K562 (cell line): ENCODE data around the gene CLASP2. TPM values are rescaled to one million over a fixed set of nuclear protein-coding genes. Genes with fewer than 3 reads are reported as not detected.

Experiments used
- ARID1B ChIP-seq: fragments of 450-650 bp; IDR thresholded peaks from 2 replicates; pipeline ENCODE4 v1.6.1; 2016; ENCODE audit warnings: antibody characterized with exemption, mild to moderate bottlenecking, inconsistent platforms
- ASH1L ChIP-seq: fragments of 450-650 bp; IDR thresholded peaks from 2 replicates; pipeline ENCODE4 v1.6.1; 2018; ENCODE audit warnings: borderline replicate concordance, mild to moderate bottlenecking, low read depth; ENCODE audit not compliant: partially characterized antibody
- CXXC5 ChIP-seq: fragments of 250-450 bp; sonication (Bioruptor Pico); IDR thresholded peaks from 2 replicates; pipeline ENCODE4 v1.8.0; 2022; ENCODE audit warnings: inconsistent platforms, mild to moderate bottlenecking, moderate library complexity
- DMBX1 ChIP-seq: fragments of 250-450 bp; sonication (Bioruptor Pico); IDR thresholded peaks from 2 replicates; pipeline ENCODE4 v1.8.0; 2022; ENCODE audit warnings: inconsistent platforms, mild to moderate bottlenecking, moderate library complexity, borderline replicate concordance
- E2F6 ChIP-seq, 2 experiments: IDR thresholded peaks; 2 replicates each; pipeline ENCODE4 v1.6.1; 2011; ENCODE audit warnings: borderline replicate concordance in 1 of 2, control low read depth in 1 of 2, low read depth in 1 of 2, low read length in 1 of 2, mild to moderate bottlenecking in 1 of 2, mixed read lengths in 1 of 2, moderate library complexity in 1 of 2; ENCODE audit not compliant: insufficient read depth in 1 of 2, insufficient read length in 1 of 2, poor library complexity in 1 of 2, severe bottlenecking in 1 of 2; ENCODE audit errors: extremely low read depth in 1 of 2
- JUND ChIP-seq, 2 experiments: IDR thresholded peaks; 2 replicates in 1 of 2; 3 replicates in 1 of 2; pipeline ENCODE4 v1.6.1; 2011; ENCODE audit warnings: borderline replicate concordance in 2 of 2, low read depth in 2 of 2, low read length in 2 of 2, improper control_type of control experiment in 1 of 2, missing biosample characterization in 1 of 2, missing genetic modification characterization in 1 of 2, missing genetic modification reagents in 1 of 2
- KAT7 ChIP-seq: sonication (generic); formaldehyde crosslinking; IDR thresholded peaks from 2 replicates; pipeline ENCODE4 v1.8.0; 2022; ENCODE audit warnings: missing genetic modification reagents, mild to moderate bottlenecking, borderline replicate concordance
- KDM5B ChIP-seq: fragments of 200-600 bp; sonication (generic); IDR thresholded peaks from 2 replicates; pipeline ENCODE4 v1.6.1; 2012; ENCODE audit warnings: low read depth, mild to moderate bottlenecking, moderate library complexity, low read length, control low read depth, inconsistent platforms; ENCODE audit not compliant: insufficient replicate concordance
- KHSRP ChIP-seq: fragments of 450-650 bp; IDR thresholded peaks from 2 replicates; pipeline ENCODE4 v1.6.1; 2017
- MAX ChIP-seq: sonication (generic); formaldehyde crosslinking; IDR thresholded peaks from 2 replicates; pipeline ENCODE4 v1.9.0; 2022; ENCODE audit warnings: mild to moderate bottlenecking, missing genetic modification reagents
- NFE2 ChIP-seq: IDR thresholded peaks from 2 replicates; pipeline ENCODE4 v1.6.1; 2014; ENCODE audit warnings: antibody characterized with exemption, low read depth
- NRF1 ChIP-seq, 2 experiments: fragments of 450-650 bp; IDR thresholded peaks in 1 of 2; conservative IDR thresholded peaks in 1 of 2; 2 replicates each; pipeline ENCODE4 v1.6.1; 2014; ENCODE audit warnings: mild to moderate bottlenecking in 2 of 2
- POLR2H ChIP-seq: IDR thresholded peaks from 2 replicates; pipeline ENCODE4 v1.6.1; 2016; ENCODE audit warnings: missing genetic modification characterization, low read depth, mild to moderate bottlenecking, control low read depth, missing compliant biosample characterization, moderate library complexity
- POU5F1 ChIP-seq: fragments of 150-350 bp; IDR thresholded peaks from 2 replicates; pipeline ENCODE4 v1.6.1; 2014; ENCODE audit warnings: borderline replicate concordance, low read length, low read depth, mild to moderate bottlenecking; ENCODE audit not compliant: partially characterized antibody
- RBM17 ChIP-seq: fragments of 200-400 bp; formaldehyde crosslinking; IDR thresholded peaks from 2 replicates; pipeline ENCODE4 v1.6.1; 2017; ENCODE audit warnings: low read depth, mild to moderate bottlenecking, low read length, borderline replicate concordance
- RHOXF2B ChIP-seq: fragments of 250-450 bp; sonication (Bioruptor Pico); conservative IDR thresholded peaks from 2 replicates; pipeline ENCODE4 v1.5.1; 2021
- SMARCE1 ChIP-seq: fragments of 450-650 bp; IDR thresholded peaks from 2 replicates; pipeline ENCODE4 v1.7.1; 2016; ENCODE audit warnings: mild to moderate bottlenecking
- SNIP1 ChIP-seq: fragments of 450-650 bp; IDR thresholded peaks from 2 replicates; pipeline ENCODE4 v1.7.1; 2017; ENCODE audit warnings: low read depth, mild to moderate bottlenecking
- XRCC5 ChIP-seq: fragments of 200-400 bp; formaldehyde crosslinking; IDR thresholded peaks from 2 replicates; pipeline ENCODE4 v1.6.1; 2017; ENCODE audit warnings: low read depth, mild to moderate bottlenecking, low read length
- ZBTB12 ChIP-seq: fragments of 250-450 bp; sonication (Bioruptor Pico); IDR thresholded peaks from 2 replicates; pipeline ENCODE4 v1.4.0; 2020
- ZNF311 ChIP-seq: fragments of 250-450 bp; sonication (Bioruptor Pico); IDR thresholded peaks from 2 replicates; pipeline ENCODE4 v1.4.0; 2020; ENCODE audit warnings: mild to moderate bottlenecking, moderate library complexity
- ZNF436 ChIP-seq: fragments of 250-450, 450-650 bp; sonication (Bioruptor Pico); formaldehyde crosslinking; IDR thresholded peaks from 2 replicates; pipeline ENCODE4 v1.7.0; 2020; ENCODE audit warnings: mild to moderate bottlenecking
- ZNF695 ChIP-seq: fragments of 450-650 bp; formaldehyde crosslinking; IDR thresholded peaks from 2 replicates; pipeline ENCODE4 v1.4.0; 2020; ENCODE audit warnings: mild to moderate bottlenecking, moderate library complexity
- ZNF766 ChIP-seq: fragments of 200-800 bp; sonication (Bioruptor generic); conservative IDR thresholded peaks from 2 replicates; pipeline ENCODE4 v1.6.1; 2016; ENCODE audit warnings: missing genetic modification characterization, missing compliant biosample characterization
- polyA plus RNA-seq, 8 experiments: library from polyadenylated mRNA; depleted of rRNA in 4 of 8; stranded (reverse) in 5 of 8; unstranded in 3 of 8; fragments of >200 nt; fragmentation: Nextera tagmentation in 2 of 8; fragmentation: Illumina TruSeq in 1 of 8; extraction: Ambion mirVana in 2 of 8; extraction: Trizol in 1 of 8; gene quantifications; 2 replicates each; pipeline versions ENCODE4 v1.2.1 to v1.2.3, GENCODE V29; 2011 to 2014; ENCODE audit warnings: inconsistent platforms in 1 of 8, missing spikeins in 1 of 8
- total RNA-seq, 7 experiments: library from RNA; depleted of rRNA in 6 of 7; stranded (reverse); fragments of >200 nt in 6 of 7; fragmentation: Illumina TruSeq in 2 of 7; extraction: Trizol in 2 of 7; gene quantifications; 2 replicates each; pipeline versions ENCODE4 v1.2.1 to v1.2.3, GENCODE V29; 2011 to 2021; ENCODE audit warnings: low replicate concordance in 1 of 7

Gene CLASP2
- total and polyA plus RNA-seq, 9 of the 15 experiments (the other 6 are each of a cell fraction or from before 2014, with no cell fraction given) = 13.5 to 107 (median 71.8) TPM

- TF ChIP-seq ZNF436 (CRISPR knock-in tag) (peak; percentile 53), XRCC5 (peak; percentile 20; the same call in 1 of the 2 replicates), RBM17 (no peak), ASH1L (no peak), ZBTB12 (CRISPR knock-in tag) (peak; percentile 93), POU5F1 (no peak), POLR2H (peak; percentile 89), CXXC5 (CRISPR knock-in tag) (peak; percentile 94), KHSRP (peak; percentile 81), KAT7 (CRISPR knock-in tag) (peak; percentile 23), ZNF311 (CRISPR knock-in tag) (peak; percentile 56; the same call in 1 of the 2 replicates), NFE2 (peak; percentile 31; the same call in 1 of the 2 replicates), MAX (CRISPR knock-in tag) (peak; percentile 71), NRF1 (conservative IDR thresholded peaks at IDR 0.05 in 1 of 2, IDR thresholded peaks at IDR 0.05 in 1 of 2) (peak; percentile 23 to 36; a peak in 1 of 4 replicates), JUND (IDR thresholded peaks at IDR 0.05; ENCODE audit: borderline replicate concordance, low read depth, low read length) (peak; percentile 80), JUND (tag; IDR thresholded peaks at IDR 0.05; ENCODE audit: borderline replicate concordance, low read depth, low read length) (peak; percentile 23; the same call in 1 of the 3 replicates), SNIP1 (no peak), ZNF695 (CRISPR knock-in tag) (no peak), E2F6 (IDR thresholded peaks at IDR 0.05; ENCODE audit: borderline replicate concordance in 1 of 2, extremely low read depth in 1 of 2, insufficient read depth in 1 of 2, insufficient read length in 1 of 2, low read depth in 1 of 2, low read length in 1 of 2, poor library complexity in 1 of 2, severe bottlenecking in 1 of 2) (peak in 1 of 2 experiments; percentile 27), DMBX1 (peak; percentile 78), KDM5B (peak; percentile 68), ZNF766 (CRISPR knock-in tag) (peak; percentile 21; the same call in 1 of the 2 replicates), ARID1B (0 out of 2 replicates have a peak, but pooled peaks have one; percentile 24), SMARCE1 (peak; percentile 86), RHOXF2B (CRISPR knock-in tag) (no peak)
These were observed at the start of gene CLASP2 (continued) for GRCh38 chr3:33717866-33718594.
